22Rv1 (cell line): Measurements from ENCODE around the gene FERMT2.

ENCODE experiments used
- ZFX ChIP-seq: fragments of 450-650 bp; IDR thresholded peaks from 2 replicates; pipeline ENCODE4 v1.6.1; 2017; ENCODE audit warnings: antibody characterized with exemption, borderline replicate concordance
- TF ChIP-seq, protein P1 (sequence below): fragments of 450-650 bp; IDR thresholded peaks from 2 replicates; pipeline ENCODE4 v1.5.1; 2017; ENCODE audit warnings: mild to moderate bottlenecking

DNA sequence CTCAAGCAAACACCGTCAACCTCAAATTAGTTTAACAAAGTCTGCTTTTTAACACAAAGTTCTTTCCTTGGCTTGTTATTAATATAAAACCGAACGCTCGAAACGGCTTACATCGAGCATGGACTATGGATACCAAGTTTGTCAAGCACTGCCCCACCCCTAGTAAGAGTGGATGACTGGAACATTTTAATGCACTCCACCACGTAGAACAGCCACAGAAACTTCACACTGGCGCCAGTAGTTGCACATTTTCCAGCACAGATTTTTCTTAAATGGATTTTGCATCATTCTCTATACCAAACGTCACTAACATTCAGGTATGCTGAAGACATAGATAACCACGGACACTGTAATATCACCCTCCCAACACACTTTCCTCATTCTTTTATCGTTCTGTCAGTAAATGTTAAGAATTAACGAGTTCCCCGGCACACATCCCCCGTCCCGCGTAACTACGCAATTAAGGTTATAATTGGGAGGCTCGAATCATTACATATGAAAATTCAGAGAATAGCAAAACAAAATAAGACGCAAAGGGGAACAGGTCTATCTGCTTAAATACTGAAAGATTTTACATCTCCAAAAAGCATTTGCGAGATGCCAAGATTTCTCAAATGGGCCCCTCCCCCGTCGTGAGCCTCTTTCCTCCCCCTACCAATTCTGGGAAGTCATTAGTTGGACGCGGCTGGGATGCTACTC lies 990 bp downstream of the FERMT2 start:
- TF ChIP-seq, protein P1, sequence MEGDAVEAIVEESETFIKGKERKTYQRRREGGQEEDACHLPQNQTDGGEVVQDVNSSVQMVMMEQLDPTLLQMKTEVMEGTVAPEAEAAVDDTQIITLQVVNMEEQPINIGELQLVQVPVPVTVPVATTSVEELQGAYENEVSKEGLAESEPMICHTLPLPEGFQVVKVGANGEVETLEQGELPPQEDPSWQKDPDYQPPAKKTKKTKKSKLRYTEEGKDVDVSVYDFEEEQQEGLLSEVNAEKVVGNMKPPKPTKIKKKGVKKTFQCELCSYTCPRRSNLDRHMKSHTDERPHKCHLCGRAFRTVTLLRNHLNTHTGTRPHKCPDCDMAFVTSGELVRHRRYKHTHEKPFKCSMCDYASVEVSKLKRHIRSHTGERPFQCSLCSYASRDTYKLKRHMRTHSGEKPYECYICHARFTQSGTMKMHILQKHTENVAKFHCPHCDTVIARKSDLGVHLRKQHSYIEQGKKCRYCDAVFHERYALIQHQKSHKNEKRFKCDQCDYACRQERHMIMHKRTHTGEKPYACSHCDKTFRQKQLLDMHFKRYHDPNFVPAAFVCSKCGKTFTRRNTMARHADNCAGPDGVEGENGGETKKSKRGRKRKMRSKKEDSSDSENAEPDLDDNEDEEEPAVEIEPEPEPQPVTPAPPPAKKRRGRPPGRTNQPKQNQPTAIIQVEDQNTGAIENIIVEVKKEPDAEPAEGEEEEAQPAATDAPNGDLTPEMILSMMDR: no peak
- no peak for TF ChIP-seq ZFX
